NCI-H2196 treated with DMSO at 0.1 percent for 48 hours (cell line): Measurements from ENCODE around the gene CNKSR3.

Experiments
- DNase-seq: peaks from one replicate; lab custom pipeline; 2025; ENCODE audit not compliant: unreplicated experiment; lab: John Stamatoyannopoulos, UW

The CNKSR3 gene

DNA sequence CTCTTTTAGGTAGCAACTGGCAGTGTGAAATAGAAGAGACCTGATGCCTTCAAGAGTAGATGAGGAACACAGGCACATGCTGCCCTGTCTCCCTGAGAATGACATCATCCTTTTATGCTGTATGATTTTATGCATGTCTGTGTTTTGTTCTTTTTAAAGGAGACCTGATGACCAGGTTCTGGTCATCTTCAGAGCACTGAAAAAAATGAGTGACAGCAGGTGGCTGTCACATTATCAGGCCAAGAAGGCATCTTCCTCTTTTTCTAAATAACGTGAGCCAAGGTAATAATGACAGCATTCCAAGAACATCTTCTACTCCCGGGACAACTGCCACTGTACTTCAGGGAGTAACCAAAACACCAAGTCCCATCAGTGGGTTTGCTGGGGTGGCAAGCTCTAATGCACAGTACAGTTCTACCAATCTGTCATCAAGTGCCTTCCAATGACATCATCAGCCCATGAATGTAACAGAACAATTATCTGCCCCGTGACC lies 28.9 kb downstream of the CNKSR3 start:
- no peak for DNase-seq

DNA sequence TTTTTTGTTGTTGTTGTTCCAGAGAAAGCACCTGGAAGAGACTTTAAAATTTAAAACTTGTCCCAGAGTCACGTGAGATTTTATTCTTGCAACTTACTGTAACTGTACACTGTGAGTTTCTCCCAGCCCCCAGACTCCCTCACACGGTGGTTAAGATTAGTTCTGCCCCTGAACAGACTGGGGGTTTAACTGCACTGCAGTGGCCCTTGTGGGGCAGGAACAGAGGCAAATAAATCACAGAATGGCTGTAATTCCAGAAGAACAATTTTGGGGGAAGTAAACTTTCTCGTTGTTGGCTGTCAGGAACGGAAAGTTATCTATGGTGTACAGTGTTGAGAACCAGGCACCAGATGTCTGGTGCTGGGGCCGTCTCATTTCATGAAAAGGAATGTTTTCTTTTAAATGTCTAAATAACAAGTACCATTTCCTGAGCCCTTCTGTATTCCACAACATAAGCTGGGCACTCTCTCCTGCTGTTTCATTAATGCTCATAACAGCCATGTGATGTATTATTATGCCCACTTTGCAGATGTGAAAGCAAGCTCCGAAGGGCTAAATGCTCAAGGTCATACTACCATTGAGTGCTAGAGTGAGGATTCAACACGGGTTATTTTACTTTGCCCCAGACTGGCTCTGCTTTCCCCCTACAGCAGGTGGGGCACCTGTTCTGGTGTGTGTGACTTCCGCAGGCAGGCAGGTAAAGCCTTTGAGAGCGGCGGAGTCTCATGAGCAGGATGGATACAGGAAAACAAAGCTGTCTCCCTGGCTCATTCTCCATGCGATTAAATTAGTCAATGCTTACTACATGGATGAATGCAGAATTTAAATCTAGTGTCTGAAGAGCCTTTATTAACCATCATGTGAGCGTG lies 30.5 kb downstream of the CNKSR3 start:
- no peak for DNase-seq

DNA sequence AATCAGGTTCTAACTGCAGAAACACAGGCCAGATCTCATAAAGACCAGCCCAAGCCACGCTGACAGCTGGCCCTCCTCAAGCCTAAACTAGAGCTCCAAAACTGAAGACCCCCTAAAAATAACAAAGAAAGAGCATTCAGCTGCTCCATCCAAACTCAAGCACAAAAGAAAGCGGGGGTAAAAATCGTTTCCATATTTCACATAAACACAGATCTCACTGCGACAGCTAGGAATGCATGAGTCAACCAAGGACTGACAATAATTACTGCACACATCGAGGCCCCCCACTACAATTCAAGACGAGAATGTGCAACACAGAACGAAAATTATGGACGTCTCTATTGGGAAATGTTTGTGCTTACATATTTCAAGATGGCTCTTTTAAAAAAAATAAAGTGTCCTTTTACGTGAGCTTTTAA lies 31.1 kb downstream of the CNKSR3 start:
- no peak for DNase-seq

DNA sequence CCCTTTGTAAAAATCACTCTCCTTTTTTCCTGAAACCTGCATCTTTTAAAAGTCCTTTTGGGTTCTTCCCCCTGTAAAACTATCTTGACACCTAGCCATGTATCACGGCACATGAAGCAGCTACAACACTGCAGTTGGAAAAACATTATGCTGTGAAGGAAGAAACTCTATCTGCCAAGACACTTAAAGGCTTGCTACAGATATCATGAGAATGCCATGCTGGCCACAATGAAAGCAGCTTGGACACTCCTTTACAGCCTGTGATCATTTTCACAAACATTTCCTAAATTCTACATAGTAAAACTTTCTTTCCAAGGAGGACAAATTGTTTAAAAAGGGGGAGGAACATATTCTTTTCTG lies 31.8 kb downstream of the CNKSR3 start:
- DNase-seq: no peak

DNA sequence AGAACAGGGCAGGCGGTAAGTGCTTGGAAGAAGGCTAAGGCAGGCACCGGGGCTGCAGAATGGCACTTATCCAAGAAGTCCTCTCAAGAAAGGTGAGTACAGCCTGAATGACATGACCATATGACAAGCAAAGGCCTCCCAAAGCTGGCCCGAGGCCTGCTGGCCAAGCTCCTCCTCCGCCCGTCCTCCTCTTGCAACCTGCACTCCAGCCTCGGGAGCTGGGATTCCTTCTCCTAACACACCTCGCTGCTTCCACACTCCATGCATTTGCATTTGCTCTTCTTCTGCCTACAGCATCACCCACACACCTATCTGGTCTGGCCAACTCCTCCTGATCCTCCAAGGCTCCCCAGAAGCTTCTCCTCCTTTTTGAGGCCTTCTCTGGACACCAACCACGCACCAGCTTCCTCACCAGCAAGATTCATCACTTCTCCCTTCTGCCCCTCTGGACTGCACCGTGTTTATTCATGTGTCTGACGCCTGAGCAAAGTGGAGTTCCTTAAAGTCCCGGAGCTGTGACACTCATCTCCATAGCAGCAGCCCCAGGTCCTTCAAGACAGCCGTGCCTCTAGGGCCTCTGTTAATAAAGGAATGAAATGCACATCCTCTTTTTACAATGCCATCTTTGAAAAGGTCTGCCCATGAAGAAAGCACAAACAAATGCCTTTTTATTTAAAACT lies 32.3 kb downstream of the CNKSR3 start:
- no peak for DNase-seq

DNA sequence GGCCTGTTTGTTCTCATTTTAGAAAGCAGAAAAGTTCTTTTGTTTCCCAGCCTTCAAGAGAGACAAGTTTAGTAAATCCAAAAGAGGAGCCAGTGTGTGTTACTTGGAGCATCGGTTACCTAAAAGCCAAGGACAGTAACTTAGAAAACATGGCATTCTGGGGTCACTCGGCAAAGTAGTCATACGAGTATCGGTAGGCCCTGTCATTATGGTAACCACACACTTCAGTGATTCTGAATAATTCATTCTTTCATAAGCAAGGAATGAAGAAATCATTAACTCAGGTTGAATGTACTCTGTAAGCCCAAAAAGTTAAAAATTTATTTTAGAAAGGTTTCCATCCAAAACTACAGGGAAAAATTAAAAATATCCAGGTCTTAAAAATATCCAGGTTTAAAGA lies 34.0 kb downstream of the CNKSR3 start:
- DNase-seq: no peak

DNA sequence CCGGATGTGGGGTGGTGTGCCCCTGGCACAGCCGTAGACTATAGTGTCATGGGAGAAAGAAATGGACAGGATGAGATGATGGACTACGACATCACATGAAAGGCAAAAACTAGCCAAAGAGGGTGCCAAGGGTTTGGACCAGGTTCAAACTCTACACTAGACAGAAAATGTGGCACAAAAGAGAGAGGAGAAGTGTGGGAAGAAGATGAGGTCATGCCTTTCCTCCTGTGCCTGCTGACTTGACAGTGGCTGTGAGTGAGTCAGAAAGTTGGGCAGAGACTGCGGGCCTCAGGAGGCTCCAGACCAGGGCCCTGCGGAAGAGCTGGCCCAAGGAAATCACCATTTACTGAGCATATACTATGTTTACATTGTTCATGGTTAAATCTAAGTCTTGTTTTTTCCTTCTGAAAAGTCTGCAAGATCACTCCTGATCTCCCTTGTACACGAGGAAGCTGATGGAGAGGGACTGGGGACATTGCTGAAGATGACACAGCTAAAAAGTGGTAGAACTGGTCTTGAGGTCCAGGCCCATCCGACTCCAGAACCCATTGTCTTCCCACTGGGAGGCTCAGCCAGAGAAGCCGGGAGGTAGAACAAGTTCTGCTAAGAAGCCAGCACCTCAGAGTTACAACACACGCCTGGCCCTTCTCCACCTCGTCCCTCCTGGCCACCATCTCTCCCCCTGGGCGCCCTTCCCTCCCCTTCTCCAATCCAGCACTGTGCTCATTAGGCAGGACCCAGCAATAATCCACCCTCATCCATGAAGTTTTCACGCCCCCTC lies 35.6 kb downstream of the CNKSR3 start:
- no peak for DNase-seq

DNA sequence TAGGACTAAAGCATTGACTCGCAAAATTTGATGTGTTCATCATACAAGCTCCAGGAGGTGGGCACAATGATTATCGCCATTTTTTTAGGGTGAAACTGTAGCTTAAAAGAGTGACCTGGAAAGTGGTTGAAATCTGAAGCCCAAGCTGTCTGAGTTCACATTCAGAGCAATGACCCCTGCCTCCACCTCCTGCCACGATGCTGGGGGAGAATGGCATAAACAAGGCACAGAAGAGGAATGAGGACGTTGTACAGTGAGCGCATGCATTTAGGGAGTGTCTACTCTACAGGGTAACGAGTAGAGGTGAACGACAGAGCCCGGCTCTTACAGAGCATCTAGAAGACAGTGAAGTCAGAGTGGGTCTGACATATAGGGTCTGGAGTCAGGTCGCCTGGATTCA lies 37.2 kb downstream of the CNKSR3 start:
- no peak for DNase-seq

DNA sequence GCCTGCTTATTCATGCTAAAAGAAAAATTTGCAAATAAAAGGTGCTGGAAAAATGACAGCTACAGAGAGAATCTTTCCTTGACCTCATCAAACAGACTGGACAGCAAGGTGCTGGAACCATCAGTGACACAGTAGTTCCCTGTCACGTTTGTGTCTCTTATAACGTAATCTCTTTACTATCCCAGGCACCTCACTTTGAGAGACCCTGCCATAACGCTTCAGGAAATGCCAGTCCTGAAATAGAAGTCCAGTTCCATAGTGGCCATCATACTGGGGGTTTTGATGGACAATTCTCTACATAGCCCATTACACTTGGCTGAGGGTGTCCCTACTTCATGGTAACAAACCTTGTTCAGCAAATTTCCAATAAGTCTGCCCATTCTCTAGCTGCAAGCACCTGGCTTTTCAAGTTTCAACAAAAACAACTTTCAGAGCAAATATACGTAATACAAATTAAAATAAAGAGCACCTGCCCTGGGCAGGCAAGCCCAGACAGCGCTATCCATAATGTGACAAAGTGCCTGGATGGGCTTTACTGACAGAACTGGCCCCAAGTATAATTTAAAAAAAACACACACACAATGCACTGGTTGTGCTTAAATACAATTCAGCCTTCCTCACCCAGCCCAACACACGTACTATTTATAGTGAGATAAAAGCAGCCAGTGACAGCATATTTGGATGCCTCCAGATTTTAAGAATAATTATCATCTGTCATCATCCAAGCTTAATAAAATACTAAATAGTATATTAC lies 38.7 kb downstream of the CNKSR3 start:
- peak; percentile 65 for DNase-seq

DNA sequence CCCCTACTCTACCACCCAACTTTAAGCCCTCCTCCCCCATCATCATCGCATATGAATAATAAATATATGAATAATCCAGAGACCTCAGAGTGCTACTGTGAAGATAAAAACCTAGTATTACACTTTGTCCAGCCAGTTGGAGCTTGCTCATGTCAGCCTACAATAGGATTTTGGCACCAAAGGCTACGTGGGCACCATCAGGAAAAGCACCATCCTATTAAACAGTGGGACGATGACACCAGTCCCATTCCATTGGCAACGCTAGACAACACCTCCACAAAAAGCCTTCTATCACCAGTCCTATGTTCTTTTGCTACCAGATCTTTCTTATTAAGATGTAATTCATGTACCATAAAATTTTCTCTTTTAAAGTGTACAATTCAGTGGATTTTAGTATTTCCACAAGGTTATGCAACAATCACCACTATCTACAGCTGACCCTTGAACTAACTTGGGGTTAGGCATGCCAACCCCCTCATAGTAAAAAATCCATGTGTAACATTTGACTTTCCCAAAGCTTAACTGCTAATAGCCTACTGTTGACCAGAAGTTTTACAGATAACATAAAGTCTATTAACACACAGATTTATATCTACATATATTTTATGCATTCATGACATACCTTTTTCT lies 41.1 kb downstream of the CNKSR3 start:
- no peak for DNase-seq

DNA sequence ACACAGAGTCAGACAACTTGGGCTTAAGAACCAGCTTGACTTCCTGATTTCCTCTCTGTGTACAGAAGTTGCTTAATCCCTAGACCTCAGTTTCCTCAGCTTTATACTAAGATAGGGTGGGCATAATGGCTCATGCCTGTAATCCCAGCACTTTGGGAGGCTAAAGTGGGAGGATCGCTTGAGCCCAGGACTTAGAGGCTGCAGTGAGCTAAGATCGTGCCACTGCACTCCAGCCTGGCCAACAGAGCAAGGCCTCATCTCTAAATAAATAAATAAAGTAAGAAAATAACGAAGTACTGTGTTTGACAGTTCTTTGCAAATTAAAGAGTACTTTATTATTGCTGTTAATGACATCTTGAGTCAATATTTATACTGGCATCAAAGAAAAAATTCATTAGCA lies 41.7 kb downstream of the CNKSR3 start:
- DNase-seq: no peak

DNA sequence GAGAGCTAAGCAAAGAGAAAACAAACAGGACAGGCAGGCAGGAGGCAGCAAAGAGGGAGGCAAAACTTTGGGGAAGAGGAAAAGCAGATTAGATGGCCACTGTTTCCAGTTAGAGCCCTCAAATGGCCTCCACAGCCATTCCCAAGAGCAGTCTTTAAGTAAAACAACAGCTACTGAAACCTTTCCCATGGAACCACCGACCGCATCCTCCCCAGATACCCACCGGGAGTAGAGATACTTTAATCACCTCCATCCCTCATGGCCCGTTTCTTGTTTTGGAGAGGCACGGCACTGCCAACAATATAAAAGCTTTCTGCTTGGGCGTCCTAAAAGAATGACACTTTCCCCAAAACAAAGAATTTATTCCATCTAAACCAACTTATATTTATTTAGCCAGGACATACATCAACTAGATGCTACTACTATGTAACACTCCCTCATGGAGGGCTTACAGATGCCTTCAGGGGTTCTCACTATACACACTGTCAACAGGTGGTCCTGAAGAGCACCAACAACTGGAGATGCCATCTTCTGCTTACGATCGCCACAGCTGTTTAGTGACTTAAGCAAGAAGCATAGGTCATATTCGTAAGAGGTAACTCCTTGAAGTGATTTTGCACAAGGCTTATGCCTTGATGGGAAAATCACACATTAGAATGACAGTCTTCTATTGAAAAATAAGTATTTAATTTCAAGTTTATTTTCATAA lies 43.4 kb downstream of the CNKSR3 start:
- DNase-seq: no peak

DNA sequence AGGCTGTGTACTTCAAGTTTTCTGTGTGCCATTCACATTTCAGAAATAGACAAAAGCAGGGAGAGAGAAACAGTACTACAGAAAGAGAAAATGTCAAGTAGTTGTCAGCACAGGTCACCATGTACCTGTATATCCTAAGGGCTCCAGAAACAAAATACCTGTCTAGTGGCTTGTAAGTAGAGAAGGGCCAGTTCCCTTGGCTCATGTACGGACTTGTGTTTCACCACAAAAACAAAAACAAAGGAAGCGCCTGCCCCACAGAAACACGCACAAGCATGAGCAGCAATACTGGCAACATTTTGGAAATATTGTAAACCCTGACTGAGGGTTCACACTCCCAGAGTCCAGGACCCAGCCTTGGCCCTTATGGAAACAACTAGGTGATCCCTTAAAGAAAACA lies 44.3 kb downstream of the CNKSR3 start:
- no peak for DNase-seq

DNA sequence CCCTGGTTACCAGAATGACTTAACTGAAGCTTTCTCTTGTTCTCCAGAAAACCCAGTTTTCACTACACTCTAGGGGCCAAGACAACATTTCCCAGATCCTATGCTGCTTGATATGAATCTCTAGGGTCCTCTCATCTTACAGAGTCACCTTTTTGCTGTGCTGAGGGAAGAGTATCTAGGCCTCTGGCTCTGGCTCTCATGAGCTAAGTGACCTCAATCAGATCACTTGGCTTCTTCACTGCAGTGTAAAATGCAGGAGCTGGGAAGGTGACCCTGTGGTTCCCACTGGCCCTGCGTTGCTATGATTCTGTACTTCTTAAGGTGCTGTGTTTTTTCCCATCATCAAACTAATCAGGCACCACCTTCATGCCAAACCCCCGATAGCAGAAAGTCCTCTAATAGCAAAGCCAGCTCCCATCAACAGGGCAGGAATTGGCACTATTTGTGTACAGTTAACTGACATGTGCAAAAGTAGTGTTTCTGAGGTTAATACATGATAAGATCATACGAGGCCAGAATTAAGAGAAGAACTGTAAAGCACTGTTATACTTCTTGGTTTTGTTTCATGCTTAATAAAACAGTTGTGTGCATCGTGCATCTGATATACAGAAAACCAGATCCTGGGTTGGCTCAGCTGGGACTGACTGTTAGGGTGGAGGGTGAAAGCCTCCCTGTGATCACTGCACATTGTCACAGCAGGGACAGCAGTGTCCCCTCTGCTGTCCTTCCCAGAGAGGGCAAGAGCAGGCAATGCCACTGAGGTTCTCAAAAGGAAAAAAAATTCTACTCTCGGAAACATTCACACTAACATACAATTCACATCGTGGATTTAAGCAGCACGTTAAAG lies 46.7 kb downstream of the CNKSR3 start:
- no peak for DNase-seq

DNA sequence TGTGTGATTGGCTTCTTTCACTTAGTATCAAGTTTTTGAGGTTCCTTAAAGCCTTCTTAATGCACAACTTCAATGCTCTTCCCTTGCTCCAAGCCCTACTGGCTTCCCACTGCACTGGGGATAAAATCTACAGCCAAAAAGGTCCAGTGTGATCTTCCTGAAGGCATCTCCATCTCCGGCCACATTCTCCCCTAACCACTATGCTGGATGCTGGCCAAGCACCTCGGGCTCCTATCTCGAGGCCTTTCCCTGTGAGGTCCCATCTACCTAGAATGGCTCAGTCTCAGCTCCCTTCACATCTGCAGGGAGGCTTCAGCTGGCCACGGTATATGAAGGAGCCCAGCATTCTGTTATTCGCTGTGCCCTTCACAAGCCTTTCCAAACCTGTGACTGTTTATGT lies 48.1 kb downstream of the CNKSR3 start:
- DNase-seq: no peak

DNA sequence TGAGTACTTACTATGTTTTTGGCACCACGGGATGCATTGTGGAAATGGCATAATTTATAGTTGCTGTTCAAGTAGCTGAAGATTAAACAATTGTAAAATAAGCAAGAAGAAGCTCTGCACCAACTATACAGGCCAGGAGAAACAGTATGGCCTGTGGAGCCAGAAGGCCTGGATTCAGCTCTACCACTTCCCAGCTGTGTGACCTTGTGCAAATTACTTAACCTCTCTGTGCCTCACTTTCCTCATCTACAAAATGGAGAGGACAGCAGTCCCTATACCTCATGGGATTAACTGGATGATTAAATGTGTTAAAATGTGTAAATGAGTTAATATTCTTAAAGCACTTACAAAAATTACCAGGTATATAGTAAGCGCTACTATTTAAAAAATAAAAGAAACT lies 49.1 kb downstream of the CNKSR3 start:
- no peak for DNase-seq

DNA sequence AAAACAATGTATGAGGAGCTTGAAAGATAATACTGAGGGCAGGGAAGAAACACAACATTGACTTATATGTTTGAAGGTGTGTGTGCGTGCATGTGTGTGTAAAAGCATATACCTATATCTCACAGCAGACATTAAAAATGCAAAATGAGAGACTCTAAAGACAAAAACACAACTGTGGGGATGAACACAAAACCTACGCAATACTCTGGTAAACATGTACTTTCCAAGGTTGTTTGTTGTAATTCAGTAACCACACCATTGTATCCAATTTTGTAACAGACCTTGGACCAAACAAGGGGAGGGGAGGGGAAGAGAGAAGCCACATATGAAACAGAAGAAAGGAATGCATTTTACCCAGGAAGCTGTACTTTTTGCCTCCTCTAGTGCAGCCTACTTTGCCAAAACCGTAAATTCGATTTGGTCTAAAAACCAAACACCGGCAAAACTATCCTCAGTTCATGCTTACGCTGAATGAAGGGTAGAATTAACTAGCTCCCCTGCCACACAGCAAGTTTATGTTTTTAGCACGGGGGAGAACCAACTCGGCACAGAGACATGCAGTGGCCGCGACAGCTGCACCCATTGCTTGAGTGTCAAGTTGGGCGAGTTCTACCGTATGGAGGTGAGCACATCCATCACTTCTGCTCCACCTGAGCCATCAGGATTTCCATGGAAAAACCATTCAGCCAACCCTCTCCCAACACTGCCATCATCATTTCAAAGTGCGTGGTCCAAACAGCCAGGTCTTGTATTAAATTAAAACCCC lies 50.0 kb downstream of the CNKSR3 start:
- DNase-seq: no peak

DNA sequence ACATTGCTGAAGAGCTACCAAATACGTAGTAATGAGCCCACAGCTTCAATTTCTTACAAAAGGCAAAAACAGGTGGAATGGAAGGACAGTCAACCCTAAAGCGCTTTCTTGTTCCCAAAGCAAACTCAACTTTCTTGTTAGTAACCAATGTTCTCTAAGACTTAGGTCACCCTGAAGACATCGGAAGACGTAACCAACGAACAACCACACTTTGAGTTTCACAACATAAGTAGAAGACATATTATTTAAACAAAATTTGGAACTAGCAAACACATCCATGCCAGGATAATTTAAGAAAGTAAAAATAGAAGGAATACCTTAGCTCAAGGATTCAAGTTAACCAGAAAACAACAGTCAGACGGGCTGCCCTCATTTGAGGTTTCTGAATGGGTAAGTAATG lies 51.0 kb downstream of the CNKSR3 start:
- DNase-seq: no peak
